ENCODE measurements around the gene CRACR2A. TPM values are rescaled to one million over a fixed set of nuclear protein-coding genes. Genes with fewer than 3 reads are reported as not detected.

The CRACR2A gene
- total RNA-seq, 1 donor from 2014 or later, result 0.82 TPM

GRCh38 chr12:3672113-3672509 is 80.8 kb downstream of the CRACR2A start:
- H3K36me3 Mint-ChIP-seq (ENCODE audit: low read depth), result no peaks in the 10 kb centered on the region
- no peak for TF ChIP-seq CTCF (IDR thresholded peaks at IDR 0.05)
- no peaks in the 10 kb centered on the region for H3K4me1 Mint-ChIP-seq (ENCODE audit: low read depth)
- peaks cover 2% of the 10 kb centered on the region for H3K27me3 Mint-ChIP-seq (ENCODE audit: low read depth)
- H3K9me3 Mint-ChIP-seq (ENCODE audit: low read depth), result no peaks in the 10 kb centered on the region
- no peak overlapping the region for H3K4me3 Mint-ChIP-seq (ENCODE audit: unreplicated experiment)
- no peak for DNase-seq (ENCODE audit: low spot score)
- no peak overlapping the region for H3K27ac Mint-ChIP-seq (ENCODE audit: unreplicated experiment)

- no peak for TF ChIP-seq CTCF (IDR thresholded peaks at IDR 0.05)
- H3K27me3 Mint-ChIP-seq (ENCODE audit: low read depth), result peaks cover 2% of the 10 kb centered on the region
- no peaks in the 10 kb centered on the region for H3K36me3 Mint-ChIP-seq (ENCODE audit: low read depth)
- H3K4me3 Mint-ChIP-seq (ENCODE audit: unreplicated experiment), result no peak overlapping the region
- no peaks in the 10 kb centered on the region for H3K9me3 Mint-ChIP-seq (ENCODE audit: low read depth)
- DNase-seq (ENCODE audit: low spot score), result no peak
- H3K27ac Mint-ChIP-seq (ENCODE audit: unreplicated experiment), result no peak overlapping the region
- no peaks in the 10 kb centered on the region for H3K4me1 Mint-ChIP-seq (ENCODE audit: low read depth)
These were observed 81.4 kb downstream of the CRACR2A start for GRCh38 chr12:3671330-3672112.

GRCh38 chr12:3670083-3670620 is 82.8 kb downstream of the CRACR2A start:
- H3K4me1 Mint-ChIP-seq (ENCODE audit: low read depth), result no peaks in the 10 kb centered on the region
- DNase-seq (ENCODE audit: low spot score), result no peak
- no peak overlapping the region for H3K4me3 Mint-ChIP-seq (ENCODE audit: unreplicated experiment)
- no peaks in the 10 kb centered on the region for H3K9me3 Mint-ChIP-seq (ENCODE audit: low read depth)
- H3K27me3 Mint-ChIP-seq (ENCODE audit: low read depth), result peaks cover 2% of the 10 kb centered on the region
- no peak overlapping the region for H3K27ac Mint-ChIP-seq (ENCODE audit: unreplicated experiment)
- no peak for TF ChIP-seq CTCF (IDR thresholded peaks at IDR 0.05)
- H3K36me3 Mint-ChIP-seq (ENCODE audit: low read depth), result no peaks in the 10 kb centered on the region

GRCh38 chr12:3669594-3669993 is 83.3 kb downstream of the CRACR2A start:
- Mint-ChIP-seq H3K4me3 (ENCODE audit: unreplicated experiment) (no peak overlapping the region), H3K4me1 (ENCODE audit: low read depth) (no peaks in the 10 kb centered on the region), H3K9me3 (ENCODE audit: low read depth) (no peaks in the 10 kb centered on the region), H3K27ac (ENCODE audit: unreplicated experiment) (no peak overlapping the region), H3K36me3 (ENCODE audit: low read depth) (no peaks in the 10 kb centered on the region), H3K27me3 (ENCODE audit: low read depth) (peaks cover 2% of the 10 kb centered on the region)
- no peak for TF ChIP-seq CTCF (IDR thresholded peaks at IDR 0.05)
- DNase-seq (ENCODE audit: low spot score), result no peak

GRCh38 chr12:3668479-3669165 is 84.3 kb downstream of the CRACR2A start:
- no peak overlapping the region for H3K27ac Mint-ChIP-seq (ENCODE audit: unreplicated experiment)
- no peak overlapping the region for H3K4me3 Mint-ChIP-seq (ENCODE audit: unreplicated experiment)
- no peaks in the 10 kb centered on the region for H3K27me3 Mint-ChIP-seq (ENCODE audit: low read depth)
- H3K9me3 Mint-ChIP-seq (ENCODE audit: low read depth), result no peaks in the 10 kb centered on the region
- no peaks in the 10 kb centered on the region for H3K36me3 Mint-ChIP-seq (ENCODE audit: low read depth)
- no peaks in the 10 kb centered on the region for H3K4me1 Mint-ChIP-seq (ENCODE audit: low read depth)
- no peak for TF ChIP-seq CTCF (IDR thresholded peaks at IDR 0.05)
- no peak for DNase-seq (ENCODE audit: low spot score)
